Renal pelvis (tissue), 12 donors: ENCODE measurements around the gene BLOC1S4. TPM values are rescaled to one million over a fixed set of nuclear protein-coding genes. Genes with fewer than 3 reads are reported as not detected.
A peak's percentile ranks its signal among the peaks of the same experiment; 100 is the strongest.
"Not testable (repeated sequence)": the region's sequence is repeated elsewhere in the genome, so short reads cannot be mapped to it uniquely, and the experiment has no call there.

ENCODE experiments used
- DNase-seq: peaks from one replicate; pipeline ENCODE4 v3.0.0-alpha.2; 2013
- long read RNA-seq, 16 experiments: transcript quantifications; one replicate each; lab custom pipeline, GENCODE V29; 2026
- polyA plus RNA-seq, 3 donors: library from polyadenylated mRNA; unstranded; fragments of 120-200 nt; gene quantifications; one replicate each; pipeline ENCODE4 v1.2.1, GENCODE V29; 2013; ENCODE audit not compliant: insufficient read length in 3 of 3

The BLOC1S4 gene, protein sequence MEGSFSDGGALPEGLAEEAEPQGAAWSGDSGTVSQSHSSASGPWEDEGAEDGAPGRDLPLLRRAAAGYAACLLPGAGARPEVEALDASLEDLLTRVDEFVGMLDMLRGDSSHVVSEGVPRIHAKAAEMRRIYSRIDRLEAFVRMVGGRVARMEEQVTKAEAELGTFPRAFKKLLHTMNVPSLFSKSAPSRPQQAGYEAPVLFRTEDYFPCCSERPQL
- 10 to 100 TPM; 10.3 to 13.7 (median 13.3) TPM for polyA plus RNA-seq
- long read RNA-seq, donor 1, transcript BLOC1S4-201 (1 exons, 1,617 nt) = major isoform, 33 of 33 reads
- long read RNA-seq, donor 1, partial matches to known transcripts = 0 of 33 reads
- long read RNA-seq, donor 1, other reads (novel, unspliced or antisense) = 0 of 33 reads
- long read RNA-seq, donor 2, transcript BLOC1S4-201 (1 exons, 1,617 nt) = major isoform, 41 of 41 reads
- long read RNA-seq, donor 2, partial matches to known transcripts = 0 of 41 reads
- long read RNA-seq, donor 2, other reads (novel, unspliced or antisense) = 0 of 41 reads
- long read RNA-seq, donor 3, transcript BLOC1S4-201 (1 exons, 1,617 nt) = major isoform, 31 of 31 reads
- long read RNA-seq, donor 3, partial matches to known transcripts = 0 of 31 reads
- long read RNA-seq, donor 3, other reads (novel, unspliced or antisense) = 0 of 31 reads
- long read RNA-seq, donor 4, transcript BLOC1S4-201 (1 exons, 1,617 nt) = major isoform, 32 of 32 reads
- long read RNA-seq, donor 4, partial matches to known transcripts = 0 of 32 reads
- long read RNA-seq, donor 4, other reads (novel, unspliced or antisense) = 0 of 32 reads
- long read RNA-seq, donor 5, transcript BLOC1S4-201 (1 exons, 1,617 nt) = major isoform, 12 of 12 reads
- long read RNA-seq, donor 5, partial matches to known transcripts = 0 of 12 reads
- long read RNA-seq, donor 5, other reads (novel, unspliced or antisense) = 0 of 12 reads
- long read RNA-seq, donor 6, transcript BLOC1S4-201 (1 exons, 1,617 nt) = major isoform, 25 of 25 reads
- long read RNA-seq, donor 6, partial matches to known transcripts = 0 of 25 reads
- long read RNA-seq, donor 6, other reads (novel, unspliced or antisense) = 0 of 25 reads
- long read RNA-seq, donor 7, transcript BLOC1S4-201 (1 exons, 1,617 nt) = major isoform, 37 of 37 reads
- long read RNA-seq, donor 7, partial matches to known transcripts = 0 of 37 reads
- long read RNA-seq, donor 7, other reads (novel, unspliced or antisense) = 0 of 37 reads
- long read RNA-seq, donor 8, transcript BLOC1S4-201 (1 exons, 1,617 nt) = major isoform, 17 of 17 reads
- long read RNA-seq, donor 8, partial matches to known transcripts = 0 of 17 reads
- long read RNA-seq, donor 8, other reads (novel, unspliced or antisense) = 0 of 17 reads
- long read RNA-seq, donor 9, transcript BLOC1S4-201 (1 exons, 1,617 nt) = major isoform, 36 of 36 reads
- long read RNA-seq, donor 9, partial matches to known transcripts = 0 of 36 reads
- long read RNA-seq, donor 9, other reads (novel, unspliced or antisense) = 0 of 36 reads
- long read RNA-seq, donor 10, transcript BLOC1S4-201 (1 exons, 1,617 nt) = major isoform, 16 of 16 reads
- long read RNA-seq, donor 10, partial matches to known transcripts = 0 of 16 reads
- long read RNA-seq, donor 10, other reads (novel, unspliced or antisense) = 0 of 16 reads
- long read RNA-seq, donor 11, transcript BLOC1S4-201 (1 exons, 1,617 nt) = major isoform, 21 of 21 reads
- long read RNA-seq, donor 11, partial matches to known transcripts = 0 of 21 reads
- long read RNA-seq, donor 11, other reads (novel, unspliced or antisense) = 0 of 21 reads
- long read RNA-seq, donor 12, transcript BLOC1S4-201 (1 exons, 1,617 nt) = major isoform, 21 of 21 reads
- long read RNA-seq, donor 12, partial matches to known transcripts = 0 of 21 reads
- long read RNA-seq, donor 12, other reads (novel, unspliced or antisense) = 0 of 21 reads
- long read RNA-seq, donor 13, transcript BLOC1S4-201 (1 exons, 1,617 nt) = major isoform, 18 of 18 reads
- long read RNA-seq, donor 13, partial matches to known transcripts = 0 of 18 reads
- long read RNA-seq, donor 13, other reads (novel, unspliced or antisense) = 0 of 18 reads
- long read RNA-seq, donor 14 = 0 reads
- long read RNA-seq, donor 15, transcript BLOC1S4-201 (1 exons, 1,617 nt) = major isoform, 34 of 34 reads
- long read RNA-seq, donor 15, partial matches to known transcripts = 0 of 34 reads
- long read RNA-seq, donor 15, other reads (novel, unspliced or antisense) = 0 of 34 reads
- long read RNA-seq, donor 16, transcript BLOC1S4-201 (1 exons, 1,617 nt) = major isoform, 37 of 37 reads
- long read RNA-seq, donor 16, partial matches to known transcripts = 0 of 37 reads
- long read RNA-seq, donor 16, other reads (novel, unspliced or antisense) = 0 of 37 reads

- peak; percentile 91 for DNase-seq
Observed at GRCh38 chr4:6716018-6716911, at the start of gene BLOC1S4. Gene BLOC1S4, plus strand, starts transcription at chr4:6716174. Its CDS starts 36 bp downstream, at chr4:6716210.

GRCh38 chr4:6668391-6668790 is 47.6 kb upstream of the BLOC1S4 start:
- no peak for DNase-seq

GRCh38 chr4:6671648-6672047 is 44.3 kb upstream of the BLOC1S4 start:
- no peak for DNase-seq

GRCh38 chr4:6672131-6672530 is 43.8 kb upstream of the BLOC1S4 start:
- no peak for DNase-seq

DNA sequence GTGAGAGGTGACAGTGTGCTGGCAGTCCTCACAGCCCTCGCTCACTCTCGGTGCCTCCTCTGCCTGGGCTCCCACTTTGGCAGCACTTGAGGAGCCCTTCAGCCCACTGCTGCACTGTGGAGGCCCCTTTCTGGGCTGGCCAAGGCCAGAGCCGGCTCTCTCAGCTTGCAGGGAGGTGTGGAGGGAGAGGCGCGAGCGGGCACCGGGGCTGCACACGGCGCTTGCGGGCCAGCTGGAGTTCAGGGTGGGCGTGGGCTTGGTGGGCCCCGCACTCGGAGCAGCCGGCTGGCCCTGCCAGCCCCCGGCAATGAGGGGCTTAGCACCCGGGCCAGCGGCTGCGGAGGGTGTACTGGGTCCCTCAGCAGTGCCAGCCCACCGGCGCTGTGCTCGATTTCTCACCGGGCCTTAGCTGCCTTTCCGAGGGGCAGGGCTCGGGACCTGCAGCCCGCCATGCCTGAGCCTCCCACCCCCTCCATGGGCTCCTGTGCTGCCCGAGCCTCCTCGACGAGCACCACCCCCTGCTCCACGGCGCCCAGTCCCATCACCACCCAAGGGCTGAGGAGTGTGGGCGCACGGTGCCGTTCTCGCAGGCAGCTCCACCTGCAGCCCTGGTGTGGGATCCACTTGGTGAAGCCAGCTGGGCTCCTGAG is 43.3 kb upstream of the BLOC1S4 start:
- not testable (repeated sequence) for DNase-seq

- not testable (repeated sequence) for DNase-seq
Observed at GRCh38 chr4:6673191-6673659, 42.7 kb upstream of the BLOC1S4 start.

DNA sequence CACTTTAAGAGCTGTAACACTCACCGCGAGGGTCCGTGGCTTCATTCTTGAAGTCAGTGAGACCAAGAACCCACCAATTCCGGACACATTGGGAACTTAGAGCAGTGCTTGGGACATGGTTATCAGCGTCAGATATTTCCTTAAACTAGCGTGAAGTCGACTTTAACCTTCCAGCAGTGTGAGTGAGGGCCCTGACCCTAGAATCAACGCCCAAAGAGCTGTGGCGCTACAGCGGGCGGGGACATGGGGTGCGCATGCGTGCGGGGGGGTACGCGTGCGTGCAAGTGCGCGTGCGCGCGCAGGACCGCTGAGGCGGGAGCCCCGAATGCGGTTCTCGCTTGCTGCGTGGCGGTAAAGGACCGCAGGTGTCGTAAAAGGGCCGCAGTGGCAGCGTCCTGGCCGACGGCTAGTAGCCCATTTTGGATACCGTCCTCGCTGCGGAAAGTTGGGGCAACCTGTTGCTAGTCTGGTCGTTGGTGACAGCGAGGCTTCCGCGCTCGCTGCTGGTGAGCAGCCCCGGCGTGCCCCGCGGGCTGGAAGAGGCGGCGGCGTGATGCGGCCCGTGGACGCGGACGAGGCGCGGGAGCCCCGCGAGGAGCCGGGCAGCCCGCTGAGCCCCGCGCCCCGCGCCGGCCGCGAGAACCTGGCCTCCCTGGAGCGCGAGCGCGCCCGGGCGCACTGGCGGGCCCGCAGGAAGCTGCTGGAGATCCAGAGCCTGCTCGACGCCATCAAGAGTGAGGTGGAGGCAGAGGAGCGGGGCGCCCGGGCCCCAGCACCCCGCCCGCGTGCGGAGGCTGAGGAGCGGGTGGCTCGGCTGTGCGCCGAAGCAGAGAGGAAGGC is 42.1 kb upstream of the BLOC1S4 start:
- peak; percentile 94 for DNase-seq

DNA sequence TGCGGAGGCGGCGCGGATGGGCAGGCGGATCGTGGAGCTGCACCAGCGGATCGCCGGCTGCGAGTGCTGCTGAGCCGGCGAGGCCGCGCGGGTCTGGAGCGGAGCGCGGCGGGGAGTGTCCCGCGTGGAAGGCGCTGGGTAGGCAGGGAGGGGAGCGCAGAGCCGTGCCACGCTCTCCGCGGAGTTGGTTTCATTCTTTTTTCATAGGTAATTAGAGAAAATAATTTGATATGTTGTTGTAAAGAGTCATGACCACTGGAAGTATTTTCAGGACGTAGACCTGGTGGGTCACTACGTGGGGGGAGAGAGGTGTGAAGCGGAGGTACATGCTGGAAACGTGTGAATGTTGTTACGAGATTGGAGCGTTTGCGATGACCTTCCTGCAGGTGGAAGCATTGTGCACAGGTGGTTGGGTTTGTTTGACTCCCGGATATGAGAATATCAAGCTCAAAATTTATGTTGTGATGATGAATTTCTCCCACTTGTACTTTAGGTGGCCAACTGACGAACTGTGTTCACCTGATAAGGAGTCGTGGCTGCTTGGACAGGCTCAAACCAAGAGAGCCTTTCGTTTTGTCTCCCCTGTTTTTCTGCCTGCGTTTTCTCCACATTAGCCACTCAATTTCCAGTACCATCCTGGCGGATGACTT is 41.3 kb upstream of the BLOC1S4 start:
- DNase-seq = no peak

GRCh38 chr4:6676722-6677558 is 39.0 kb upstream of the BLOC1S4 start:
- DNase-seq = no peak

DNA sequence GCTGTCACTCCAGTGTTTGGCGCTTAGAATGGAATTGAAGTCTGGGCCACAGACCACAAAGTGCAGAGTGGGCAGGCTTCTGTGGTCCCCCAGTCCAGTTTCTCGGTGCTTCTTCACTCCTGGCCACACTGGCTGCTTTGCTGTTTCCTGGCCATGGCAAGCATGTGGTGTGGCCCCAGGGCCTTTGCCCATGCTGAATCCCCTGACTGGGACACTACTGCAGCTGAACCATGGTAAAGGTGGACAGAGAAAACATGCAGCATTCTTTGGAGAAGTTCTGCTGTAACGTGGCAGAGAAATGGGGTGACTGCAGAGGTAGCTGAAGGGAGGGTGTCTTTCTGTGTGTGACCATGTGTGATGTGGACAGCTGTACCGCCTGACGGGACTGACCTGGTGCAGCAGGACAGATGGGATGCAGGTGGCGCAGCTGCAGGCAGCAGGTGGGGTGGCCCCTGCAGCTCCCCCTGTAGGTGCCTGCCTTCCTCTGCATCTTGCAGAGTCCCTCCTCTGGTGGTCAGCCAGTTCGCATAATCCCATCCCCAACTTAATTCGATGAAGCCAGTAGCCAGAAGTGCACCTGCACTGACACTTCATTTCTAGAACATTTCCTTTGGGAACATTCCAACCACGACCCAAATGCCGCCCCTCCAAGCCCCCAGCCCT is 35.5 kb upstream of the BLOC1S4 start:
- no peak for DNase-seq

- DNase-seq = no peak
Observed at GRCh38 chr4:6681191-6681590, 34.8 kb upstream of the BLOC1S4 start.

GRCh38 chr4:6682862-6683590 is 32.9 kb upstream of the BLOC1S4 start:
- DNase-seq = no peak

DNA sequence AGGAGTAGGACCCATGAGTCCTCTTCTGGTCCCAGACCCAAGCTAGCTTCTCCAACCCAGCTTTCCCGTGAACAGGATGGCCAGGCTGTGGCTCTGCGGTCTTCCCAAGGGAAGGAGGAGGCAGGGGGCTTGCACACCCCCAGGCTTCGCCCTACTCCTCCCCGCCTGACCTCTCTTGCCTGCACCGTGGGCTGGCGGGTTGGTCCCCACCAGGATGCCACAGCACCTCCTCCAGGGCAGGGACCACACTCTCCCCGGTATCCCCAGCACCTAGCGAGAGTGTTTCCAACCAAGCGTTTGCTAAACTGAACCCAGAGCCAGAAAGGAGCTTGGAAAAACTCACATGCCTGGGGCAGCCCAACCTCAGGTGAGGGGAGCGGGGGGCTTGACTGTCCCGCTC is 31.3 kb upstream of the BLOC1S4 start:
- no peak for DNase-seq
